ENCODE measurements around the gene KRT76.
"Not testable (repeated sequence)": the region's sequence is repeated elsewhere in the genome, so short reads cannot be mapped to it uniquely, and the experiment has no call there.

The KRT76 gene

DNA sequence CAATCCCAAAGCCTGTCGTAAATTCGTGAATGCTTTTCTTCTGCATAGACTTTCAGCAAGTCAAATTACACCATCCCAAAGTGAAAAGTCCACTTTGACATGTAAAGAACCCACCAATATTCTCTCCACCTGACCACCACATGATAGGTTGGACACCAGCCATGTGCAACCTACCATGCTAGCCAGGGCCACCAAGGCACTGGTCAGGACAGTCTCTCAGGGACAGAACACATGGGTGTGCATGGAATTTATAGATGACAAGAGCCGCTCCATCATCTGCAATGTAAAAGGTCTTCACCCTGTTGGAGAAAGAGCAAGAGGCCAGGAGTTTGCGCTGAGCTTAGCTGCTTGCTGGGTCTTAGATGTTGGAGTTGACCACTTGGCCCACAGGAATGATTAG is 5.4 kb upstream of the KRT76 start:
- DNase-seq (ENCODE audit: low read depth in 2 of 2, low spot score in 1 of 2), result no peak

DNA sequence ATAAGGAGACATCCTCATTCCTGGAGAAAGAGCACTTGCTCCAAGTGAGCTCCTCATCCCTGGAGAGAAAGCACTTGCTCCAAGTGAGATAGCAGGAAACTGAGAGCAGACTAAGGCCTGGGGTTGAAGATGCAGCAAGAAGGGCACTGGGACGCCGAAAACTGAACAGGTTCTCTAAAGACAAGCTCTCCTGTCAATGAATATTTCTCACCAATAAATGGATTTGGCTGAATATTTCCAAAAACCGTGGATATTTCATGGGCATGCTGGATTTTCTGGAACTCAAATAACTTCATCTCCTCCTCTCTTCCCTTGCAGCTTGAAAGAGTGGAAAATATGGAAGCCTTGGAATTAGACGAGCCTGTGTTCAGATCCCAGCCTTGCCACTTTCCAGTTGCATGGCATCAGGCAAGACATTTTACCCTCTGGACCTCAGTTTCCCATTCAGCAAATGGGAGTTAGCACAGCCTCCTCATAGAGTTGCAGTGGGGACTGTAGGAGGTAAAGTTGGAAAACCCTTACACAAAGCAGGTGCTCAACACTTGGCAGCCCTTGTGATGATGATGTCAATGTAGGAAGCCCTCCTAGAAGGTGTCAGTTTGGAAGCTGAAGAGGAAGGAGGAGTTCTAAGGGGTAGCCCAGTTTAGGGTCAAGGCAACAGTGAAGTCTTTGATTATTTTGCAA is 4.4 kb upstream of the KRT76 start:
- no peak for DNase-seq (ENCODE audit: low read depth in 2 of 2, low spot score in 1 of 2)

DNA sequence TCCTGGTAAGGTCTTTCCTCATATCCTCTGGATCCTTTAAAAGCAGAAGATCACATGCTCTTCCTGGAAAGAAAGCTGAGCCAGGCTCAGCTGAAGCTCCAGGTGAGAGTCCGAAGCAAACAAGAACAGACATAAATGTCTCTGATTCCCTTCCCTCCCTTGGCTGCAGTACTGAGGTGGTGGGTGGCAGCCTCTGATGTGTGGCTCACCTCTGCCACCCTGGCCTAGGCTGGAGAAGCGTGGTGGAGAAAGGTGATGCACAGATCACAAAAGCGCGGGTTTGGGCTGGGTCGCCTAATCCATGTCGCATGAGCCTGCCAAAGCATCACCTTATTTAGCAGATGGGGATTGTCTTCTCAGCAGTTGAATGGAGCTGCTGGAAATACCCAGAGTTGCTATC is 2.8 kb upstream of the KRT76 start:
- no peak for DNase-seq (ENCODE audit: low read depth in 2 of 2, low spot score in 1 of 2)

DNA sequence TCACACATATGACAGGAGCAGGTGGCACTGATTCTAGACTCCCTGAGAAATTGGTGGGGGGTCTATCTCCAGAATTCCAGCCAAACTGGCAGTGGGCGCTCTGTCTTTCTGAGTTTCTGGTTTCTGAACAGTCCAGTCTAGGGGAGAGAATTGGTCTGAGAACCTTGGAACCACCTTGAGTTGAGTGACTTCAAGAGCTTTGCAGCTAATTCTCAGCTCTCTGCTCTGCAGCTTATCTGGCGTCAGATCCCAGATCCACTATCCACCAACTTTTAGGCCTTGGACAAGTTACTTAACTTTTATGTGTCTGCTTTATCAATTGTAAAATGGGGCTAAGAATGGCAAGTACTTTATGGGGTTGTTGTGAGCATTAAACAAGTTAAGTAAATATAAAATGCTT is 1.7 kb upstream of the KRT76 start:
- no peak for DNase-seq (ENCODE audit: low read depth in 2 of 2, low spot score in 1 of 2)

DNA sequence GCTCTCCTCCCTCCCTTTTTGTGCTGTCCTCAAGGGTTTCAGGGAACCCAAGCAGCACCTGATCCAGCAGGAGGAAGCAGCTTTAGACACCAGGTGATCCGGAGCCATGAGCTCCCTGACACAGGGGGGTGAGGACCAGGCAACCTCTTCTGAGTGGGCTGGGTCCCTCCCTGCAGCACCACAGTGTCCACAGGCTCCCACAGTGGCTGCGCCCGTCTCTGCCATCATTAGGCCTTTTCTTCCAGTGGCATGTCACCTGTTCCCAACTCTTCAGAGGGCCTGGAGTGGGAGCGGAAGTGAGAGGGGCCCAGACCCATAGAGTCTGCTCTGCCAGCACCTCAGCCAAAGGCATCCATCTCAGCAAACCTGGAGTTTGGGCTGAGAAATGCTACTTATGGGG is 421 bp upstream of the KRT76 start:
- DNase-seq (ENCODE audit: low read depth in 2 of 2, low spot score in 1 of 2), result no peak

DNA sequence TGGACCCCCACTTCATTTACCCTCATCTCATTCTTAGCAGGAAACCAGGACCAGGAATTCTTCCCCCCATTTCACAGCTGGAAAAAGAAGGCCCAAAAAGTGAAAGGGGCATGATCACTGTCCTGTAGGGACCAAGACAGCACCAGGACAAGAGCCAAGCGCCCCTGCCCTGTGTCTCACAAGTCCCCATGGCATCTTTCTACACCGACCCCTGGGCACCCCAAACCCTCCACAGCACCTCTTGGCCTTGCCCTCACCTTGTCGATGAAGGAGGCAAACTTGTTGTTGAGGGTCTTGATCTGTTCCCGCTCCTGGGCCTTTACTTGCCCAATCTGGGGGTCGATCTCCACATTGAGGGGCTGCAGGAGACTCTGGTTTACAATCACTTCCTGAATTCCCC is 710 bp downstream of the KRT76 start:
- DNase-seq (ENCODE audit: low read depth in 2 of 2, low spot score in 1 of 2), result no peak

DNA sequence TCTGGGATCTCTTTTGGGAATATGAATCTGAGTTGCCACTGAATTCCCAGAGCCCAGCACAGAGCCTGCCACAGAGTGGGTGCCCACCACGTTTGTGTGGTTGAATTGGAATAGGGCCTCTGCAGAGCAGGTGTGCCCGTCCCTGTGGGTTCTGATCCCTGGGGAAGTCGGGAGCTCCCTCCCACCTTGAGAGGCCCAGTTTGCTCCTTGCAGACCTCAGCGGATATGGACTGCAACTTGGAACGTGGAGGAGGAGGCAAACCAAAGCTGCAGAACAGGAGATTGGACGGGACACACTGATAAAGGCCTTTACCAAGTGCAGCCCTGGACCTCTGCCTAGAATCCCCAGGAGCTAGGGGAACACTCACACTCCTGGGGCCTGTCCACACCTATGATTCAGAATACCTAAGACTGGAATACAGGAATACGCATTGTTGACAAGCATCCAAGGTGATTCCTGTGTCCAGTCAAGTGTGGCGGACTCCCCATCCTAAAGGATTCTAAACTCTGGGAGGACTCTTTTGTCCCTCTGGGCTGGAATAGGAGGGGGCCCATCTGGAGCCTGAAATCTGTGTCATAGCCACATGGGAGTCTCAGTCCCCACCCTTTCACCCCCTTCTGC is 2.4 kb downstream of the KRT76 start:
- DNase-seq (ENCODE audit: low read depth in 2 of 2, low spot score in 1 of 2), result no peak

DNA sequence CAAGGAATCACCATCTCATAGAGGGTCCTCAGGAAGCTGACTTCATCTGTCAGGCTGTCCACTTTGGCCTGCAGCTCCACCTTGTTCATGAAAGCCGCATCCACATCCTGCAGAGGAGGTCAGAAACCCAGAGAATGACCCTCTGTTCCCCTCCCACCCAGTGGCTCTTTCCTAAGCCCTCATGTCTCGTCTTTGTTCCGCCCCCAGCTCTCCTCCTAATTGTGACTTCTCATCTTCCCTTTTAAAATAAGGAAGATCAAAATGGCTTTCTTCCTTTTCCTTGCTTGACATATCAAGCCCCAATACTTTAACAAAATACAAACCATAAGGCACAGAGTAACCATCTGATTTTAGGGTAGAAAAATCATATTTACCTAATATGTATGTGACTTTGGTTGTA is 4.4 kb downstream of the KRT76 start:
- DNase-seq (ENCODE audit: low read depth in 2 of 2, low spot score in 1 of 2), result no peak

DNA sequence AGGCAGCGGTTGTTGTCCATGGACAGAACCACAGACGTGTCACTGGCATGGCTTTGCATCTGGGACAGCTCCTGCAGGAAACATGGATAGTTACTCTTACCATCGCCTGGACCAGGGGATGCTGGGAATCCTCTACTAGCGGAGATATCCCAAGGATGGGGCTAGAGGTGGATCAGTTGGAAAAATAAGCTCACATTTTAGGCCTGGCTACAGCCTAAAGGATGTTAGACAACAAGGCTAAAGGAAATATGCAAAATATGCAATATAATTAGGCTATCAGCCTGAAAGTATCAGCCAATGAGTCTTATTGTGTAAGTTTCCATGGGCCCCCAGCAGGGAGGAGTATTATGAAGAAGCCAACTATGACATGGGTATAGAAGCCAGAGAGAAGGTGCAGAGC is 5.0 kb downstream of the KRT76 start:
- no peak for DNase-seq (ENCODE audit: low read depth in 2 of 2, low spot score in 1 of 2)

DNA sequence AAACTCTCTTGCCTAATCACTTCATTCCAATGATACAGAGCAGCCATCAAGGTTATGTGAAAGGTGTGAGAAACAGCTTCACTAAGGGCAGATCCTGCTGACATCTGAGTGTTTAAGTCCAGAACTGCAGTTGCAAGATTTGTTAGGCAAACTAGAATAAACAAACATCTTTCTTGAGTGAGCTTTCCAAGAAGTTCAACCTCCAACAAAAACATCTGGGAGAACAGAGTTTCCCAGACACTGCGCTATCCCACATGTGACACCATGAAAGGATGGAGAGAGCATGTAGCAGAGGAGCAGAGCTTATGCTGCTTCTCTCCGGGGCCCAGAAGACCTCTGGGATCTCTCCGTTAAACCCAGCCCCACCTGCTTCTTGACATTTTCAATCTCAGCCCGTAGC is 5.6 kb downstream of the KRT76 start:
- no peak for DNase-seq (ENCODE audit: low read depth in 2 of 2, low spot score in 1 of 2)

DNA sequence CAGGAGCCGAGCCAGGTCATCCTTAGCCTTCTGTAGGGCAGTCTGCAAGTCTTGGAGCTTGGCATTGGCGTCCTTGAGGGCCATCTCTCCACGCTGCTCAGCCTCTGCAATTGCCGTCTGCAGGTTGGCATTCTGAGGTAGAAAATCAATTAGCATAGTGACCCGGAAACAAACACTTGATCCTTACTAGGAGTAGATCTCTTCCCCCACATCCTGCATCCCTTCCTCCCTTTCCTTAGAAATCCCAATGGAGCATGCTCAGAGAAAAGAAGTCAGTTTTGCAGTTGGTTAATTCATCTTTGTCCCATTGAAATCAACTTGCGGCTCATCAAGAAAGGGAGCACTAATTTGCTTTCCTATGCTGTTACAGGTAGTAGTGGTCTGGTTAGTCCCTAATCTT is 6.1 kb downstream of the KRT76 start:
- no peak for DNase-seq (ENCODE audit: low read depth in 2 of 2, low spot score in 1 of 2)

DNA sequence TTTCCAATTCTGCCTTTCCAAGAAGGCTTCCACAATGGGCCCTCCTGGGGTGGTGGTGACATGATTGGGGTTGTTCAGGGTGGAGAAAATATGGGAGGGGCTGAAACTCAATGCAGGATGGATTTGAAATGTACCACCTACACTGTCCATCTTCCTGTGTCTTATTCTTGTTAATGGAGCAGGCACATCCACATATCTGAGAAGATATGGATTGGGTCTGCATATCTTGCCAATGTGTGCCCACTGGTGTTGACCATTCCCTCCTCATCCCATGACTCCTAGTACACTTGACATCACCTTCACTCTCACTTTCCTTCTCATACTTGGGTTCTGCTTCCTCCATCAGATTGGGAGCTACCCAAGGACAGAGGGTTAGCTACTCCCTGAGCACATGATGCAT is 7.2 kb downstream of the KRT76 start:
- DNase-seq (ENCODE audit: low read depth in 2 of 2, low spot score in 1 of 2), result no peak

DNA sequence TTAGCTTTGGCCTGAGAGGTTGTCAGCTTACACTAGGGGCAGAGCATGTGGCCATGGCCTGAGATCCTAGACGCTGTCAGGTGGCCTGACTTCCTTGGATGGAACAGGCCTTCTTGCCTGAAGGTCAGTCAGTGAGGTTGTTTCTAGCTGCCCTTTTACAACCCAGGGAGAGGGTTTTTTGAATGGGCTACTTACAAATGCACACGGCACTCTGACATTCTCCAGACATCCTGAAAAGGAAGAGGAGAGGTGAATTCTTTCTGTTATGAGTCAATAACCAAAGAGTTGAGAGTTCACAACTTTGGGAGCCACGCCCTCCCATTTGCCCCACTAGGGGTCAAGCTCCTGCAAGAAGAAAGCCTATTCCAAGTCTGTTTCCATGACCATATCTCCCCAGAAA is 7.8 kb downstream of the KRT76 start:
- DNase-seq (ENCODE audit: low read depth in 2 of 2, low spot score in 1 of 2), result no peak

DNA sequence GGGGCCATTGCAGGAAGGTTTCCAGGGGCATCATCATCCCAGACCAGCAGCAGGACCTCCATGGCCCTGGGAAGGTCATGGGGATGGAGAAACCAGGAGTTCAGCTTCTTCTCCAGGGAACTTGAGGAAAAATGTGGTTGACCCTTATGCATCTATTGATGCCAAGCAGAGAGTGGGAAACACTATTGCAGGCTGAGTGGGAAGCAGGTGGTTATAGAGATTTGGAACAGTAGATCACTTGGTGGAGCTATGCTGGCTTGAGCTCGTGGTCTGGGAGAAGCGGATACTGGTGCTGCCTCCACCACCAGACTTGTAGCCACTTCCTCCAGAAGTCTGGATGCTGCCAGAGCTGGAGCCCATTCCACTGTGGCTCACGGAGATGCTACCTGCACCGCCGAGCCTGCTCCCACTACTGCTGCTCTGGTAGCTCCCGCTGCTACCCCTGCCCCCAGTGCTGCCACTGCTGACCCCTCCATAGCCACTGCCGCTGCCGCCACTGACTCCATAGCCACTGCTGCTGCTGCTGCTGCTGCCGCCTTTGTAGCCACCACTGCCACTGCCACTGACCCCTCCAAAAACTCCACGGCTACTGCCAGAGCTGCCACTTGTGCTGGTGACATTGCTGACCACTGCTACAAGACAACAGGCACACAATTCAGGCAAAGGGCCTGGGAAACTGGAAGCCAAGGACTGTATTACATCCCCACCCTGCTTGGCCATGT is 8.5 kb downstream of the KRT76 start:
- DNase-seq (ENCODE audit: low read depth in 2 of 2, low spot score in 1 of 2), result no peak

DNA sequence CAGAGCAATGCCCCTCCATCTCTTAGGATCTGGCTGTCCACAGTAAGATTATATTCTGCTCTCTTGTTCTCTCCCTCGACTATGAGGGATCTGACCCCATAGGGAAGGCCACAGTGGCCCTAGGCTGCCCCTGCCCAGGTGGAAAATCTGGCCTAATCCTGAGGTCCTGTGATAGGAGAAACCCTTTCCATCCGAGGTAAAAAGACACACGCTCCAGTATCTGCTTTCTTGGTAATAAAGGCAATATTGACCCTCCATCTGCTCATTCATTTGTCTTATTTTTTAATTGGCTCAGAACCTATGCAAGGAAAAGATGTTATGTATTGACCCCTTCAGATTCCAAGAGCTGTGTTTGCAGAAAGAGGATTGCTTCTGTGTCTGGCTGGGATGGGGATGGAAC is 9.7 kb downstream of the KRT76 start:
- no peak for DNase-seq (ENCODE audit: low read depth in 2 of 2, low spot score in 1 of 2)

DNA sequence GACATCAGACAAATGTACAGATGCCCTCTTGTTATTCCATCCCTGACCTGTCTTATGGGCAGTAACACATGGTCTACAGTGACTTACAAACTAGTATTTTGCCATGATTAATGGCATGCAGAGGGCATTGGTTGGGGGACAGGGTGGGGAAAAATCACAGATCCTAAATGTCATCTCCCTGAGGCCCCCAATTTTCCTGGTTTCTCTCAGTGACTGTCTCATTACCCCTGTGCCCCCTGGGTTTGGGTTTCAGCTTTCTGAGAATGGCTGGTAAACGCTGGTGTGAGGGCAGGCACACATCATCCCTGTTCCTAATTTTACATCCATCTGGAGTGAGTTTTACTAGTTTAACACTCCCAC is 10.1 kb downstream of the KRT76 start:
- no peak for DNase-seq (ENCODE audit: low read depth in 2 of 2, low spot score in 1 of 2)

DNA sequence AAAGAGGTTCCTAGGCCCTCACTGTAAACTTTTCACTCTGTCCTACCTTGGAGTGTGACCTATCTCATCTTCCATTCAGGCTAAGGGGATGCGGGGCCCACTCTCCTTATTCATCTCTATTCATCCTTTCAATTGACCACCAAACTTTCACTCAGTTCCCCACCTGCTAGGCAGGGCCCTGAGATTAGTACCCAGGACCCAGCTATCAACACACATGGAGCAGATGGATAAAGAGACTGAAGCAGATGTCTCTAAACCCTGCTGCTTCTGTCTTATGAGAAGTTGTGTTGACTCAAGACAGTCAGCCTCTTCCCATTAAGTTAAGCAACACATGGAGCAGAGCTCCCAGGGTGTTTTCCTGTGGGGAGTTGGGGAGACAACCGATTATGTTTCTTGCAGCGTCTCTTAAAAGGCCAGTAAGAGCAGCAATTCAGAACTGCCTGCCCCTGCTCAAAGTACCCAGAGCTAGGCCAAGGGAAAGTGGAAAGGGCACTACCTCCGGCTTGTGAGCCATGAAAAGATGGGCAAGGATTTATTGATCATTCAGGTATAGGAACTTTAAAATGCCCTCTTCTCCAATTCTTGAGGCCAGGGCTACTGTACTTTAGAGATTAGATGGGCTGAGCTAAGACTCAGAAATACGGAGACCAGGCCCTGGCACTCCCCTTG is 10.7 kb downstream of the KRT76 start:
- no peak for DNase-seq (ENCODE audit: low read depth in 2 of 2, low spot score in 1 of 2)

DNA sequence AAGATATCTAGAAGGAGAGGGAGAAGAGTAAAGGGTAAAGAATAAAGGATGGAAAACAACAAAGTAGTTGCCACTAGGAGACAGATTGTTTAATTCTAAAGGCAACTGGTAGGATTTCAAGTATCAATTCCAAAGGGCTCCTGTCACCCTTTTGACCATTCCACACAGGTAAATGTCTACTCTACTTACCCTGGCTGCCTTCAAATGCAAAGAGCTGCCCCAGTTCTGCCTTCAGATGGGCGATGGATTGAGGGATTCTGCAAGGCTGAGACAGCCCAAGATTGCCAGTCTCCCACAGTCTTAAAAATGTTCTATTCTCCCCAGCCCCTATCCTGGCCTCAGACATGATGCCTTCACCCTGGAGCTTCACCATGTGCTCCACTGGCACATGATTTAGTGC is 11.4 kb downstream of the KRT76 start:
- no peak for DNase-seq (ENCODE audit: low read depth in 2 of 2, low spot score in 1 of 2)

DNA sequence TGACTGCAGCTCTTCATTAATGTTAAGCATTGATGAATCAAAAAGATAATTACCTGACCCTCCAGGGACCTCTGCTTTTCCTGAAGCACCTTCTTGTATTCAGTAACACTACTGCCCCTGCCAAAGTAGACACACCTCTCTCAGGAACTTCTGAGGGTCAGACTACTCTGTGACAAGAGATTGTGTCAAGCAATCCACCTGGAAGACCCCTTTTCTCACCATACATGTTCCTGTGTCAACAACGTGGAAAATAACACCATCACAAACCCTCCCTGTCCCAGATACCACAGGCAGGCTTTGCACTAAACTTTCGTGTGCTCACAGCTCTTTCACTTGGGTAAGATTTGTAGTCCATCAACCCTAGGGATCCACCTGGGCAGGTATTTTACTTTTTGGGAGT is 13.2 kb downstream of the KRT76 start:
- DNase-seq (ENCODE audit: low read depth in 2 of 2, low spot score in 1 of 2), result no peak

DNA sequence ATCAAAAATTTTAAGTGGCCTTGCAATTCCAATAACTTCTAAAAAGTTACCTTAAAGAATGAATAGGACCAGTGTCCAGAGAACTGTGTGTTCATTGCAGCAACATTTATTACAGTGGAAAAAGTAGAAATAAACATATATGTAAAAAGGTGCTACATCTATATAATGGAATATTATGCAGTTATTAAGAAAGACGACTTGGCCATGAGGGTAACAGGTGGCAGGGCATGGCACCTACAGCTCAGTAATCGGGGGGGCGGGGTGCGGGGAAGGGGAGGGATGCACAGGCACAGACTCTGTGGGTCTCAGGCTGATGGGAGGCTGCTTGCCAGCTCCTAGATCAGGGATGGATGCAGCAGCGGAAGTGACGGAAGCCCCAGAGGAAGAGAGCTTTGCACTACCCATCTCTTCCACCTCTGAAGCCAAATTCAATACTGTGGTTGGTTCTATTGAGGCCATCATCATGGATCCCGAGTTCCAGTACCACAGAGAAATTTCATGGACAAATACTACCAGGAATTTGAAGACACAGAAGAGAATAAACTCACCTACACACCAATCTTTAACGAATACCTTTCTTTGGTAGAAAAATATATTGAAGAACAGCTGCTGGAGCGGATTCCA is 14.0 kb downstream of the KRT76 start:
- no peak for DNase-seq (ENCODE audit: low read depth in 2 of 2, low spot score in 1 of 2)

DNA sequence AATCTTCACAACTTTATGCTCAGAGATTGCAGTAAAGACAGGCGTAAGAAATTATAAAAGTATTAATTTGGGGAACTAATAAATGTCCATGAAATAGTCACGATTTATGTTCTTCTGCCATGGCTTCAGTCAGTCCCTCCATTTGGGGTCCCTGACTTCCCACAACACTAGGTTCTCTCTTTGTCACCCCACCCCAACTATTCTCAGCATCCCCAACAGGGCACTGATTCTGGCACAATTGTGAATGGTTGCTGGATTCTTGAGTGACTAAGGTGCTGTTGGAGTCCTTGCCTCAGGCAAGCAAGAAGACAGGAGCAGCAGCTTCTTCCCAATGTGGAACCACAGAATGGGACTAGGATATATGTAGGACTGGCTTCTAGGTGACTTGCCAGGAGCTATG is 15.3 kb downstream of the KRT76 start:
- DNase-seq (ENCODE audit: low read depth in 2 of 2, low spot score in 1 of 2), result no peak

DNA sequence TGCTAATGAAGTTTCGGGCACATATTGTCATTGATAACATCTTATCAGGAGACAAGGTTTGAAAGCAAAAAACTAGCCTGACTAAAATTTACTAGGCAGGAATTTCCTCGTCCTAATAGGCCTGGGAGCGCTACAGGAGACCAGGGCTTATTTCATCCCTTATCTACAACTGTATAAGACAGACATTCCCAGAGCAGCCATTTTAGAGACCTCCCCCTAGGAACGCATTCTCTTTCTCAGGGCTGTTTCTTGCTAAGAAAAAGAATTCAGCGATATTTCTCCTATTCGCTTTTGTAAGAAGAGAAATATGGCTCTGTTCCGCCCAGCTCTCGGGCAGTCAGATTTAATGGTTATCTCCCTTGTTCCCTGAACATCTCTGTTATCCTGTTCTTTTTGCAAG is 15.9 kb downstream of the KRT76 start:
- DNase-seq (ENCODE audit: low read depth in 2 of 2, low spot score in 1 of 2), result not testable (repeated sequence)

Data from stimulated activated CD8-positive, alpha-beta memory T cell treated with anti-CD3 and anti-CD28 coated beads, Interleukin-4, amount 100 ng/mL, for 4 hours (primary cell).